HFF-Myc (cell line): ENCODE results near the gene MGAT5.

ENCODE experiments used
- DNase-seq: peaks from one replicate; pipeline ENCODE4 v3.0.0-alpha.2; 2011; ENCODE audit warnings: low read depth; ENCODE audit errors: extremely low read depth
- H3K4me3 ChIP-seq: replicated peaks from 2 replicates; pipeline ENCODE4 v1.5.1; 2011; ENCODE audit warnings: low read depth, mild to moderate bottlenecking, control low read depth, low read length
- CTCF ChIP-seq: IDR thresholded peaks from 2 replicates; pipeline ENCODE4 v1.5.1; 2012; ENCODE audit warnings: mild to moderate bottlenecking, low read depth, low read length, control low read depth; ENCODE audit errors: missing control alignments

The MGAT5 gene

GRCh38 chr2:134501476-134502091 is 247.7 kb downstream of the MGAT5 start:
- no peak for TF ChIP-seq CTCF
- no peak for DNase-seq
- H3K4me3 ChIP-seq = no peak overlapping the region

- no peak overlapping the region for H3K4me3 ChIP-seq
- TF ChIP-seq CTCF = no peak
- DNase-seq = no peak
These were observed 248.2 kb downstream of the MGAT5 start for GRCh38 chr2:134502104-134502503.
